K562 (cell line): ENCODE data around the gene HAUS5. TPM values are rescaled to one million over a fixed set of nuclear protein-coding genes. Genes with fewer than 3 reads are reported as not detected.

Source experiments
- ASH1L ChIP-seq: fragments of 450-650 bp; IDR thresholded peaks from 2 replicates; pipeline ENCODE4 v1.6.1; 2018; ENCODE audit warnings: borderline replicate concordance, mild to moderate bottlenecking, low read depth; ENCODE audit not compliant: partially characterized antibody
- CBX1 ChIP-seq: sonication (generic); IDR thresholded peaks from 2 replicates; pipeline ENCODE4 v1.6.1; 2016; ENCODE audit warnings: antibody characterized with exemption, low read depth, mild to moderate bottlenecking
- CHD4 ChIP-seq: fragments of 200-600 bp; sonication (generic); IDR thresholded peaks from 3 replicates; pipeline ENCODE4 v1.6.1; 2012; ENCODE audit warnings: low read depth, mild to moderate bottlenecking, mixed read lengths, low read length, inconsistent platforms; ENCODE audit not compliant: insufficient read depth, insufficient replicate concordance, poor library complexity, severe bottlenecking
- CREM ChIP-seq: IDR thresholded peaks from 2 replicates; pipeline ENCODE4 v1.6.1; 2014; ENCODE audit warnings: antibody characterized with exemption, low read depth
- ELF1 ChIP-seq: fragments of 200-800 bp; sonication (Bioruptor generic); IDR thresholded peaks from 2 replicates; pipeline ENCODE4 v1.6.1; 2016; ENCODE audit warnings: missing genetic modification characterization, missing compliant biosample characterization
- EP400 ChIP-seq: fragments of 450-650 bp; IDR thresholded peaks from 2 replicates; pipeline ENCODE4 v1.6.1; 2017; ENCODE audit warnings: antibody characterized with exemption, mild to moderate bottlenecking, moderate library complexity
- GATAD2A ChIP-seq: fragments of 450-650 bp; IDR thresholded peaks from 2 replicates; pipeline ENCODE4 v1.6.1; 2017
- GTF2F1 ChIP-seq: IDR thresholded peaks from 2 replicates; pipeline ENCODE4 v1.6.1; 2011; ENCODE audit warnings: low read depth, low read length, improper control_type of control experiment
- HCFC1 ChIP-seq: IDR thresholded peaks from 2 replicates; pipeline ENCODE4 v1.6.1; 2012; ENCODE audit warnings: low read depth, low read length, improper control_type of control experiment
- NFE2 ChIP-seq: IDR thresholded peaks from 2 replicates; pipeline ENCODE4 v1.6.1; 2014; ENCODE audit warnings: antibody characterized with exemption, low read depth
- NUFIP1 ChIP-seq: fragments of 450-650 bp; IDR thresholded peaks from 2 replicates; pipeline ENCODE4 v1.6.1; 2018; ENCODE audit not compliant: partially characterized antibody
- RBFOX2 ChIP-seq: fragments of 200-400 bp; formaldehyde crosslinking; IDR thresholded peaks from 2 replicates; pipeline ENCODE4 v1.6.1; 2017; ENCODE audit warnings: low read depth, mild to moderate bottlenecking, low read length, moderate library complexity
- SUPT5H ChIP-seq: fragments of 450-650 bp; IDR thresholded peaks from 2 replicates; pipeline ENCODE4 v1.6.1; 2016
- U2AF2 ChIP-seq: fragments of 200-400 bp; formaldehyde crosslinking; optimal IDR thresholded peaks from 2 replicates; pipeline ENCODE3; 2017; ENCODE audit warnings: low read depth, mild to moderate bottlenecking, low read length
- ZFX ChIP-seq: sonication (generic); formaldehyde crosslinking; IDR thresholded peaks from 2 replicates; pipeline ENCODE4 v1.8.0; 2022; ENCODE audit warnings: mild to moderate bottlenecking, missing genetic modification reagents, moderate library complexity
- ZKSCAN1 ChIP-seq: fragments of 150-350 bp; IDR thresholded peaks from 2 replicates; pipeline ENCODE4 v1.6.1; 2016; ENCODE audit warnings: low read depth, low read length
- ZNF140 ChIP-seq: fragments of 250-450 bp; sonication (Bioruptor Pico); IDR thresholded peaks from 2 replicates; pipeline ENCODE4 v1.8.0; 2021; ENCODE audit warnings: moderate library complexity, mild to moderate bottlenecking, inconsistent platforms
- ZNF76 ChIP-seq: fragments of 250-450 bp; sonication (Bioruptor Pico); IDR thresholded peaks from 2 replicates; pipeline ENCODE4 v1.4.0; 2020; ENCODE audit warnings: mild to moderate bottlenecking, moderate library complexity, borderline replicate concordance
- polyA plus RNA-seq, 8 experiments: library from polyadenylated mRNA; depleted of rRNA in 4 of 8; stranded (reverse) in 5 of 8; unstranded in 3 of 8; fragments of >200 nt; fragmentation: Nextera tagmentation in 2 of 8; fragmentation: Illumina TruSeq in 1 of 8; extraction: Ambion mirVana in 2 of 8; extraction: Trizol in 1 of 8; gene quantifications; 2 replicates each; pipeline versions ENCODE4 v1.2.1 to v1.2.3, GENCODE V29; 2011 to 2014; ENCODE audit warnings: inconsistent platforms in 1 of 8, missing spikeins in 1 of 8
- total RNA-seq, 7 experiments: library from RNA; depleted of rRNA in 6 of 7; stranded (reverse); fragments of >200 nt in 6 of 7; fragmentation: Illumina TruSeq in 2 of 7; extraction: Trizol in 2 of 7; gene quantifications; 2 replicates each; pipeline versions ENCODE4 v1.2.1 to v1.2.3, GENCODE V29; 2011 to 2021; ENCODE audit warnings: low replicate concordance in 1 of 7
- TF ChIP-seq, protein P1 (sequence below): fragments of 200-800 bp; sonication (Bioruptor generic); IDR thresholded peaks from 2 replicates; pipeline ENCODE4 v1.6.1; 2017; ENCODE audit warnings: missing genetic modification characterization, missing compliant biosample characterization
- TF ChIP-seq, protein P2 (sequence below): fragments of 450-650 bp; formaldehyde crosslinking; IDR thresholded peaks from 2 replicates; pipeline ENCODE4 v1.4.0; 2020; ENCODE audit warnings: mild to moderate bottlenecking
- TF ChIP-seq, protein P3 (sequence below): sonication (generic); formaldehyde crosslinking; IDR thresholded peaks from 2 replicates; pipeline ENCODE4 v1.9.0; 2022; ENCODE audit warnings: mild to moderate bottlenecking, missing genetic modification reagents
- TF ChIP-seq, protein P4 (sequence below): sonication (generic); formaldehyde crosslinking; IDR thresholded peaks from 2 replicates; pipeline ENCODE4 v1.8.0; 2022; ENCODE audit warnings: mild to moderate bottlenecking, missing genetic modification reagents
- TF ChIP-seq, protein P5 (sequence below): IDR thresholded peaks from 3 replicates; pipeline ENCODE4 v1.6.1; 2011; ENCODE audit warnings: borderline replicate concordance, mild to moderate bottlenecking; ENCODE audit not compliant: insufficient read length, insufficient read depth

Gene HAUS5
- total and polyA plus RNA-seq, 9 of the 15 experiments (the other 6 are each of a cell fraction or from before 2014, with no cell fraction given), result 3.5 to 41.3 (median 14.2) TPM

DNA sequence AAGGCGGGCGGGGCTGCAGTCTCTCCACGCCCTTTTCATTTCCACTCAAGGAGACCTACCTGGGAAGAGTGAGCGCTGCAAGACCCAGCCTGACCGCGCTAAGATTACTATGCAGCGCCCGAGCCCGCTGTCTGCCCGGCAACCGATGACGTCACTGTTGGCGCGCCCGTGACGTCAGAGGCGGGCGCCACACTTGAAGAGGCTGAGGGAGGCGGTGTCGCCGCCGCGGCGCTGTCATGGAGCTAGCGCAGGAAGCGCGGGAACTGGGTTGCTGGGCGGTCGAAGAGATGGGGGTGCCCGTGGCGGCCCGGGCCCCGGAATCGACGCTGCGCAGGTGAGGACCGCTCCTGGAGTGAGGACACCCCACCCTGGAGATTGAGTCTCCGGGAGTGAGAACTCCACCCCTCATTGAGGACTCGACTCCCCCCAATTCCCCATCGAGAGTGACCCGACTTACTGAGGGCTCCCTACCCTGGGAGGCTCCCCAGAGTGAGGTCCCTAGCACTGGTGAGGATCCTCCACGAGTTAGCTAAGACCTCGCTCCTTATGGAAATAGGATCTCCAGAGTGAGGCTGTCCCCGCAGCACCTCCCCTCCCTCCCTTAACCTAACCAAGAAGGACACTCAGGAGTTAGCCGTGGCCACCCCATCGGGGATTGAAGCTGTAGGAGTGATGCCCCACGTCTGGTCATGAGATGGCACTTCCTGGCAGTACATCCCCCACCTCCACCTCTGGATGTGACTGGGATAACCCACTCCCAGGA lies at the start of gene HAUS5 (continued):
- TF ChIP-seq, protein P1, sequence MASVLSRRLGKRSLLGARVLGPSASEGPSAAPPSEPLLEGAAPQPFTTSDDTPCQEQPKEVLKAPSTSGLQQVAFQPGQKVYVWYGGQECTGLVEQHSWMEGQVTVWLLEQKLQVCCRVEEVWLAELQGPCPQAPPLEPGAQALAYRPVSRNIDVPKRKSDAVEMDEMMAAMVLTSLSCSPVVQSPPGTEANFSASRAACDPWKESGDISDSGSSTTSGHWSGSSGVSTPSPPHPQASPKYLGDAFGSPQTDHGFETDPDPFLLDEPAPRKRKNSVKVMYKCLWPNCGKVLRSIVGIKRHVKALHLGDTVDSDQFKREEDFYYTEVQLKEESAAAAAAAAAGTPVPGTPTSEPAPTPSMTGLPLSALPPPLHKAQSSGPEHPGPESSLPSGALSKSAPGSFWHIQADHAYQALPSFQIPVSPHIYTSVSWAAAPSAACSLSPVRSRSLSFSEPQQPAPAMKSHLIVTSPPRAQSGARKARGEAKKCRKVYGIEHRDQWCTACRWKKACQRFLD (CRISPR knock-in tag), result peak; percentile 16; the same call in 1 of the 2 replicates
- 0 out of 2 replicates have a peak, but pooled peaks have one; percentile 58 for TF ChIP-seq CBX1
- no peak for TF ChIP-seq U2AF2
- TF ChIP-seq GTF2F1, result peak; percentile 98; the same call in 1 of the 2 replicates
- peak; percentile 75; the same call in 1 of the 2 replicates for TF ChIP-seq ZKSCAN1
- no peak for TF ChIP-seq GATAD2A
- TF ChIP-seq ASH1L, result no peak
- TF ChIP-seq, protein P2, sequence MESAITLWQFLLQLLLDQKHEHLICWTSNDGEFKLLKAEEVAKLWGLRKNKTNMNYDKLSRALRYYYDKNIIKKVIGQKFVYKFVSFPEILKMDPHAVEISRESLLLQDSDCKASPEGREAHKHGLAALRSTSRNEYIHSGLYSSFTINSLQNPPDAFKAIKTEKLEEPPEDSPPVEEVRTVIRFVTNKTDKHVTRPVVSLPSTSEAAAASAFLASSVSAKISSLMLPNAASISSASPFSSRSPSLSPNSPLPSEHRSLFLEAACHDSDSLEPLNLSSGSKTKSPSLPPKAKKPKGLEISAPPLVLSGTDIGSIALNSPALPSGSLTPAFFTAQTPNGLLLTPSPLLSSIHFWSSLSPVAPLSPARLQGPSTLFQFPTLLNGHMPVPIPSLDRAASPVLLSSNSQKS, result no peak
- TF ChIP-seq NFE2, result 0 out of 2 replicates have a peak, but pooled peaks have one; percentile 17
- TF ChIP-seq, protein P3, sequence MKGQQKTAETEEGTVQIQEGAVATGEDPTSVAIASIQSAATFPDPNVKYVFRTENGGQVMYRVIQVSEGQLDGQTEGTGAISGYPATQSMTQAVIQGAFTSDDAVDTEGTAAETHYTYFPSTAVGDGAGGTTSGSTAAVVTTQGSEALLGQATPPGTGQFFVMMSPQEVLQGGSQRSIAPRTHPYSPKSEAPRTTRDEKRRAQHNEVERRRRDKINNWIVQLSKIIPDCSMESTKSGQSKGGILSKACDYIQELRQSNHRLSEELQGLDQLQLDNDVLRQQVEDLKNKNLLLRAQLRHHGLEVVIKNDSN (CRISPR knock-in tag), result peak; percentile 34; the same call in 1 of the 2 replicates
- TF ChIP-seq ZFX, result no peak
- peak; percentile 33; the same call in 1 of the 2 replicates for TF ChIP-seq ELF1 (tag)
- TF ChIP-seq, protein P4, sequence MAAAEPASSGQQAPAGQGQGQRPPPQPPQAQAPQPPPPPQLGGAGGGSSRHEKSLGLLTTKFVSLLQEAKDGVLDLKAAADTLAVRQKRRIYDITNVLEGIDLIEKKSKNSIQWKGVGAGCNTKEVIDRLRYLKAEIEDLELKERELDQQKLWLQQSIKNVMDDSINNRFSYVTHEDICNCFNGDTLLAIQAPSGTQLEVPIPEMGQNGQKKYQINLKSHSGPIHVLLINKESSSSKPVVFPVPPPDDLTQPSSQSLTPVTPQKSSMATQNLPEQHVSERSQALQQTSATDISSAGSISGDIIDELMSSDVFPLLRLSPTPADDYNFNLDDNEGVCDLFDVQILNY (CRISPR knock-in tag), result 0 out of 2 replicates have a peak, but pooled peaks have one; percentile 14
- no peak for TF ChIP-seq ZNF140 (CRISPR knock-in tag)
- peak; percentile 100 for TF ChIP-seq CREM
- TF ChIP-seq RBFOX2, result peak; percentile 96
- peak; percentile 85 for TF ChIP-seq SUPT5H
- peak; percentile 93 for TF ChIP-seq EP400
- no peak for TF ChIP-seq CHD4
- TF ChIP-seq, protein P5, sequence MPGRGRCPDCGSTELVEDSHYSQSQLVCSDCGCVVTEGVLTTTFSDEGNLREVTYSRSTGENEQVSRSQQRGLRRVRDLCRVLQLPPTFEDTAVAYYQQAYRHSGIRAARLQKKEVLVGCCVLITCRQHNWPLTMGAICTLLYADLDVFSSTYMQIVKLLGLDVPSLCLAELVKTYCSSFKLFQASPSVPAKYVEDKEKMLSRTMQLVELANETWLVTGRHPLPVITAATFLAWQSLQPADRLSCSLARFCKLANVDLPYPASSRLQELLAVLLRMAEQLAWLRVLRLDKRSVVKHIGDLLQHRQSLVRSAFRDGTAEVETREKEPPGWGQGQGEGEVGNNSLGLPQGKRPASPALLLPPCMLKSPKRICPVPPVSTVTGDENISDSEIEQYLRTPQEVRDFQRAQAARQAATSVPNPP, result no peak
- peak; percentile 90 for TF ChIP-seq ZNF76 (CRISPR knock-in tag)
- TF ChIP-seq NUFIP1, result no peak
- TF ChIP-seq HCFC1, result peak; percentile 83
